Colonic mucosa (tissue), 4 donors: Measurements from ENCODE around the gene S100A12. TPM values are rescaled to one million over a fixed set of nuclear protein-coding genes. Genes with fewer than 3 reads are reported as not detected.

Source experiments
- DNase-seq: peaks from one replicate; pipeline ENCODE4 v3.0.0-alpha.2; 2020
- H3K27ac ChIP-seq: fragments of 200-600 bp; one replicate; pipeline ENCODE4 v1.8.0; 2021
- H3K27me3 ChIP-seq: fragments of 200-600 bp; one replicate; pipeline ENCODE4 v1.8.0; 2021
- H3K36me3 ChIP-seq: fragments of 200-600 bp; one replicate; pipeline ENCODE4 v1.8.0; 2021
- H3K4me1 ChIP-seq: fragments of 200-600 bp; one replicate; pipeline ENCODE4 v1.8.0; 2021; ENCODE audit warnings: mild to moderate bottlenecking
- H3K4me3 ChIP-seq: fragments of 200-600 bp; one replicate; pipeline ENCODE4 v1.8.0; 2021
- H3K9ac ChIP-seq, 2 donors: one replicate each; pipeline ENCODE4 v1.7.0; 2013; ENCODE audit warnings: control low read depth in 2 of 2, low read depth in 2 of 2, low read length in 2 of 2
- H3K9me3 ChIP-seq: fragments of 200-600 bp; one replicate; pipeline ENCODE4 v1.8.0; 2021
- CTCF ChIP-seq: fragments of 200-600 bp; IDR thresholded peaks from one replicate; pipeline ENCODE4 v1.8.0; 2022; ENCODE audit warnings: antibody characterized with exemption, mild to moderate bottlenecking
- intact Hi-C: fragments of 100-400 bp; cut with DNase I; formaldehyde crosslinking; loops from one replicate; pipeline ENCODE4 v1.14.1; 2022
- total RNA-seq, 2 donors: library from RNA; stranded (reverse); fragmentation: NEBNext Ultra II Directional in 1 of 2; extraction: Animal tissue kit (Norgen Biotek cat#: 25700) in 1 of 2; gene quantifications; one replicate each; pipeline ENCODE4 v1.2.1, GENCODE V29; 2021
- donor health status: healthy.
- donor health status: DM: no; HTN: no; CAD: no.
- donor health status: DM: no; HTN: no; CAD: no.

Gene S100A12
- total RNA-seq, 2 donors from 2014 or later, result not detected

GRCh38 chr1:153371231-153371630 is 4.2 kb downstream of the S100A12 start:
- TF ChIP-seq CTCF, result no peak
- no peaks in the 10 kb centered on the region for H3K4me1 ChIP-seq
- no peak overlapping the region for H3K27ac ChIP-seq
- no peaks in the 10 kb centered on the region for H3K36me3 ChIP-seq
- peak; percentile 9 for DNase-seq
- intact Hi-C loops, result no loop called here
- H3K9me3 ChIP-seq, result no peaks in the 10 kb centered on the region
- no peak overlapping the region for H3K9ac ChIP-seq
- no peaks in the 10 kb centered on the region for H3K27me3 ChIP-seq
- no peak overlapping the region for H3K4me3 ChIP-seq

GRCh38 chr1:153370146-153370545 is 5.3 kb downstream of the S100A12 start:
- Histone ChIP-seq H3K4me3 (no peak overlapping the region), H3K9ac (no peak overlapping the region), H3K4me1 (no peaks in the 10 kb centered on the region), H3K36me3 (no peaks in the 10 kb centered on the region), H3K9me3 (no peaks in the 10 kb centered on the region), H3K27ac (no peak overlapping the region), H3K27me3 (no peaks in the 10 kb centered on the region)
- no peak for TF ChIP-seq CTCF
- intact Hi-C loops, result no loop called here
- peak; percentile 12 for DNase-seq

- H3K4me1 ChIP-seq, result no peaks in the 10 kb centered on the region
Observed at GRCh38 chr1:153368495-153368894, 6.9 kb downstream of the S100A12 start.

GRCh38 chr1:153367090-153367489 is 8.3 kb downstream of the S100A12 start:
- Histone ChIP-seq H3K27ac (no peak overlapping the region), H3K4me1 (no peaks in the 10 kb centered on the region), H3K27me3 (no peaks in the 10 kb centered on the region), H3K36me3 (no peaks in the 10 kb centered on the region), H3K4me3 (no peak overlapping the region), H3K9me3 (no peaks in the 10 kb centered on the region), H3K9ac (no peak overlapping the region)
- no peak for TF ChIP-seq CTCF
- DNase-seq, result no peak
- intact Hi-C loops, result no loop called here

More at GRCh38 chr1:153368495-153368894, 6.9 kb downstream of the S100A12 start:
- Histone ChIP-seq H3K9me3 (no peaks in the 10 kb centered on the region), H3K9ac (no peak overlapping the region), H3K27me3 (no peaks in the 10 kb centered on the region), H3K4me3 (no peak overlapping the region), H3K36me3 (no peaks in the 10 kb centered on the region), H3K27ac (no peak overlapping the region)
- intact Hi-C loops, result no loop called here
- TF ChIP-seq CTCF, result no peak
- DNase-seq, result peak; percentile 8

- Histone ChIP-seq H3K4me3 (no peak overlapping the region), H3K9me3 (no peaks in the 10 kb centered on the region), H3K27me3 (no peaks in the 10 kb centered on the region), H3K27ac (no peak overlapping the region), H3K9ac (no peak overlapping the region), H3K4me1 (no peaks in the 10 kb centered on the region), H3K36me3 (no peaks in the 10 kb centered on the region)
- no peak for DNase-seq
- intact Hi-C loops, result no loop called here
- no peak for TF ChIP-seq CTCF
Observed at GRCh38 chr1:153366261-153366660, 9.2 kb downstream of the S100A12 start.

GRCh38 chr1:153365696-153366095 is 9.7 kb downstream of the S100A12 start:
- TF ChIP-seq CTCF, result no peak
- Histone ChIP-seq H3K9me3 (no peaks in the 10 kb centered on the region), H3K9ac (no peak overlapping the region), H3K36me3 (no peaks in the 10 kb centered on the region), H3K27ac (no peak overlapping the region), H3K4me1 (no peaks in the 10 kb centered on the region), H3K27me3 (no peaks in the 10 kb centered on the region), H3K4me3 (no peak overlapping the region)
- intact Hi-C loops, result no loop called here
- no peak for DNase-seq
